ENCODE results near the gene PRAMEF18. TPM values are rescaled to one million over a fixed set of nuclear protein-coding genes. Genes with fewer than 3 reads are reported as not detected.
"Not testable (repeated sequence)": the region's sequence is repeated elsewhere in the genome, so short reads cannot be mapped to it uniquely, and the experiment has no call there.

The PRAMEF18 gene
- total RNA-seq, 1 experiment from 2014 or later, result not detected

- not testable (repeated sequence) for DNase-seq (ENCODE audit: low read depth)
These were observed 17.2 kb downstream of the PRAMEF18 start for GRCh38 chr1:13208712-13209111.

- not testable (repeated sequence) for DNase-seq (ENCODE audit: low read depth)
These were observed 24.6 kb downstream of the PRAMEF18 start, which contains the start of gene PRAMEF13 for GRCh38 chr1:13201309-13201708. PRAMEF13 (minus strand) TSS chr1:13201409; CDS start chr1:13199589, 1,820 bp downstream.

Other genes starting within 250 kb of the PRAMEF18 start
- not detected in 2 replicates for gene PRAMEF27, start 169.6 kb downstream of the PRAMEF18 start, total RNA-seq (2014; rRNA removed; shearing (Covaris generic))
- gene HNRNPCL3, start 165.4 kb downstream of the PRAMEF18 start, total RNA-seq (2014; rRNA removed; shearing (Covaris generic)), result not detected in 2 replicates
- gene PRAMEF25, start 155.4 kb downstream of the PRAMEF18 start, total RNA-seq (2014; rRNA removed; shearing (Covaris generic)), result not detected in 2 replicates
- gene HNRNPCL2, start 109.3 kb downstream of the PRAMEF18 start, total RNA-seq (2014; rRNA removed; shearing (Covaris generic)), result not detected in 2 replicates
- not detected in 2 replicates for gene PRAMEF26, start 70.1 kb downstream of the PRAMEF18 start, total RNA-seq (2014; rRNA removed; shearing (Covaris generic))
- gene HNRNPCL4, start 60.5 kb downstream of the PRAMEF18 start, total RNA-seq (2014; rRNA removed; shearing (Covaris generic)), result not detected in 2 replicates
- gene PRAMEF9, start 54.3 kb downstream of the PRAMEF18 start, total RNA-seq (2014; rRNA removed; shearing (Covaris generic)), result not detected in 2 replicates
- gene PRAMEF13, start 24.7 kb downstream of the PRAMEF18 start, total RNA-seq (2014; rRNA removed; shearing (Covaris generic)), result not detected in 2 replicates
- not detected in 2 replicates for gene PRAMEF5, start 28.0 kb upstream of the PRAMEF18 start, total RNA-seq (2014; rRNA removed; shearing (Covaris generic))
- not detected in 2 replicates for gene PRAMEF8, start 59.0 kb upstream of the PRAMEF18 start, total RNA-seq (2014; rRNA removed; shearing (Covaris generic))
- gene PRAMEF33, start 77.4 kb upstream of the PRAMEF18 start, total RNA-seq (2014; rRNA removed; shearing (Covaris generic)), result not detected in 2 replicates
- not detected in 2 replicates for gene PRAMEF15, start 89.4 kb upstream of the PRAMEF18 start, total RNA-seq (2014; rRNA removed; shearing (Covaris generic))
- gene PRAMEF14, start 121.0 kb upstream of the PRAMEF18 start, total RNA-seq (2014; rRNA removed; shearing (Covaris generic)), result not detected in 2 replicates
- not detected in 2 replicates for gene PRAMEF19, start 145.8 kb upstream of the PRAMEF18 start, total RNA-seq (2014; rRNA removed; shearing (Covaris generic))
- not detected in 2 replicates for gene PRAMEF17, start 163.5 kb upstream of the PRAMEF18 start, total RNA-seq (2014; rRNA removed; shearing (Covaris generic))
- not detected in 2 replicates for gene PRAMEF20, start 184.3 kb upstream of the PRAMEF18 start, total RNA-seq (2014; rRNA removed; shearing (Covaris generic))

All from M059J (cell line).